Hypothalamus (tissue), 51 donors: ENCODE measurements around the gene TBC1D24.
A peak's percentile ranks its signal among the peaks of the same experiment; 100 is the strongest.

Experiments used
- DNase-seq, 51 donors: peaks; one replicate each; lab custom pipeline; 2025; lab: John Stamatoyannopoulos, UW

TBC1D24 gene

GRCh38 chr16:2514333-2515179 is 39.6 kb downstream of the TBC1D24 start:
- peak in 1 of 51 donors; percentile 52 for DNase-seq

- DNase-seq: no peak
Observed at GRCh38 chr16:2515180-2515851, 40.4 kb downstream of the TBC1D24 start.

GRCh38 chr16:2516391-2517240 is 41.7 kb downstream of the TBC1D24 start:
- peak in 6 of 51 donors; percentile 18 to 52 (median 30) for DNase-seq

- DNase-seq: no peak
Observed at GRCh38 chr16:2517954-2518605, 43.2 kb downstream of the TBC1D24 start.

- DNase-seq: no peak
Observed at GRCh38 chr16:2518823-2519710, 44.1 kb downstream of the TBC1D24 start.

- no peak for DNase-seq
Observed at GRCh38 chr16:2519711-2520080, 44.8 kb downstream of the TBC1D24 start.

- DNase-seq: peak; percentile 35 to 90 (median 79)
Observed at GRCh38 chr16:2520097-2520783, 45.3 kb downstream of the TBC1D24 start, which contains the start of gene AMDHD2. Gene AMDHD2 (plus strand): TSS chr16:2520371. CDS start chr16:2520459, 88 bp downstream.

- no peak for DNase-seq
Observed at GRCh38 chr16:2520784-2521531, 46.0 kb downstream of the TBC1D24 start.

GRCh38 chr16:2523801-2524231 is 48.9 kb downstream of the TBC1D24 start:
- no peak for DNase-seq

GRCh38 chr16:2524339-2524938 is 49.5 kb downstream of the TBC1D24 start:
- no peak for DNase-seq

- no peak for DNase-seq
Observed at GRCh38 chr16:2526135-2526534, 51.2 kb downstream of the TBC1D24 start.

- no peak for DNase-seq
Observed at GRCh38 chr16:2527071-2527783, 52.3 kb downstream of the TBC1D24 start.

GRCh38 chr16:2527784-2528100 is 52.8 kb downstream of the TBC1D24 start:
- DNase-seq: no peak

- DNase-seq: no peak
Observed at GRCh38 chr16:2528161-2529060, 53.5 kb downstream of the TBC1D24 start.

- DNase-seq: no peak
Observed at GRCh38 chr16:2529061-2529931, 54.4 kb downstream of the TBC1D24 start.
